Choroid plexus epithelial cell (primary cell): ENCODE results near the gene PPIL3.

Experiments used
- DNase-seq: peaks from one replicate; pipeline ENCODE4 v3.0.0-alpha.2; 2010; ENCODE audit warnings: low read depth
- H3K4me3 ChIP-seq: 2 replicates; pipeline ENCODE4 v1.5.1; 2011; ENCODE audit warnings: low read depth, mild to moderate bottlenecking, control low read depth, low read length, moderate library complexity
- TF ChIP-seq, protein P1 (sequence below): conservative IDR thresholded peaks from 2 replicates; pipeline ENCODE4 v1.5.1; 2011; ENCODE audit warnings: low read depth, mild to moderate bottlenecking, control low read depth, inconsistent platforms, low read length, moderate library complexity

The PPIL3 gene

GRCh38 chr2:200847269-200847668, 41.6 kb downstream of the PPIL3 start:
- H3K4me3 ChIP-seq: no peak overlapping the region
- TF ChIP-seq, protein P1, sequence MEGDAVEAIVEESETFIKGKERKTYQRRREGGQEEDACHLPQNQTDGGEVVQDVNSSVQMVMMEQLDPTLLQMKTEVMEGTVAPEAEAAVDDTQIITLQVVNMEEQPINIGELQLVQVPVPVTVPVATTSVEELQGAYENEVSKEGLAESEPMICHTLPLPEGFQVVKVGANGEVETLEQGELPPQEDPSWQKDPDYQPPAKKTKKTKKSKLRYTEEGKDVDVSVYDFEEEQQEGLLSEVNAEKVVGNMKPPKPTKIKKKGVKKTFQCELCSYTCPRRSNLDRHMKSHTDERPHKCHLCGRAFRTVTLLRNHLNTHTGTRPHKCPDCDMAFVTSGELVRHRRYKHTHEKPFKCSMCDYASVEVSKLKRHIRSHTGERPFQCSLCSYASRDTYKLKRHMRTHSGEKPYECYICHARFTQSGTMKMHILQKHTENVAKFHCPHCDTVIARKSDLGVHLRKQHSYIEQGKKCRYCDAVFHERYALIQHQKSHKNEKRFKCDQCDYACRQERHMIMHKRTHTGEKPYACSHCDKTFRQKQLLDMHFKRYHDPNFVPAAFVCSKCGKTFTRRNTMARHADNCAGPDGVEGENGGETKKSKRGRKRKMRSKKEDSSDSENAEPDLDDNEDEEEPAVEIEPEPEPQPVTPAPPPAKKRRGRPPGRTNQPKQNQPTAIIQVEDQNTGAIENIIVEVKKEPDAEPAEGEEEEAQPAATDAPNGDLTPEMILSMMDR: no peak
- no peak for DNase-seq

GRCh38 chr2:200845669-200846325, 43.1 kb downstream of the PPIL3 start:
- TF ChIP-seq, protein P1: no peak
- no peak for DNase-seq
- no peak overlapping the region for H3K4me3 ChIP-seq

DNA sequence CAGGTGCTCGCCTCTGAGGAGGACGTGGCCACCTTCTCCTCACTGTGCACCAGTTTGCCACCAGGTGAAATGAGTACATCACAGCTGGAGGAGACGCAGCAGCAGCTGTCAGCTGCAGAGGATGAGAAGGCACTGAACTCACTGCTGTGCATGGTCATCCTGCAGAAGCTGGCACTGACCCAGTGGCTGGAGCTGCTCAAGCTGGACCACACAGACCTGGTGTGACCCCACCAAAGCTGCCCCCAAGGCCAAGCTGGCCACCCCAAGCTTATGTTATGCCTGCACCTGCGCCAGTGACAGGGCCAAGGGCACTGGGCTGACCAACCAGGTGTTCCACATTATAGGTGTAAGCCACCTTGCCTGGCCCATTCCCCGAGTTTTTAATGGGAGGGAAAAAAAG, 43.7 kb downstream of the PPIL3 start:
- H3K4me3 ChIP-seq: no peak overlapping the region
- TF ChIP-seq, protein P1: no peak
- DNase-seq: no peak

GRCh38 chr2:200843993-200844948, 44.6 kb downstream of the PPIL3 start:
- no peak overlapping the region for H3K4me3 ChIP-seq
- TF ChIP-seq, protein P1: no peak
- DNase-seq: no peak

- DNase-seq: no peak
- no peak overlapping the region for H3K4me3 ChIP-seq
- TF ChIP-seq, protein P1: no peak
Measured at GRCh38 chr2:200839513-200839912, 49.4 kb downstream of the PPIL3 start.

DNA sequence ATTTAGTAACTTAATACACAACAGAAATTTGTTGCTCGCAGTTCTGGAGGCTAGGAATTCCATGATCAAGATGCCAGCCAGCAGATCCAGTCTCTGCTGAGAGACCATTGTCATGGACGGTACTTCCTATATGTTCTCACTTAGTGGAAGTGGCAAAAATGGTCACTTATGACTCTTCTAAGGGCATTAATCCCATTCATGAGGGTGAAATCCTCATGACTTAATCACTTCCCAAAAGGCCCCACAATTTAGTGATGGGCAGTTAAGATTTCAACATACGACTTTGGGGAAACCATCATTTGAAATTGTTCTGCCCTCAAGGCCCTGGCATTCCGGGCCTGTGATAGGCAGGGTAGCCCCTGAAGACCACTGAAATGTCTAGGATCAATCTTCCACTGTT, 54.2 kb downstream of the PPIL3 start:
- no peak for DNase-seq
- TF ChIP-seq, protein P1: no peak
- no peak overlapping the region for H3K4me3 ChIP-seq
